SKM-1 treated with dmso at 0.1 percent for 144 hours (cell line): ENCODE results near the gene INSRR.
A peak's percentile ranks its signal among the peaks of the same experiment; 100 is the strongest.

Experiments used
- DNase-seq: peaks from one replicate; lab custom pipeline; 2025; ENCODE audit not compliant: unreplicated experiment; lab: John Stamatoyannopoulos, UW

INSRR gene

DNA sequence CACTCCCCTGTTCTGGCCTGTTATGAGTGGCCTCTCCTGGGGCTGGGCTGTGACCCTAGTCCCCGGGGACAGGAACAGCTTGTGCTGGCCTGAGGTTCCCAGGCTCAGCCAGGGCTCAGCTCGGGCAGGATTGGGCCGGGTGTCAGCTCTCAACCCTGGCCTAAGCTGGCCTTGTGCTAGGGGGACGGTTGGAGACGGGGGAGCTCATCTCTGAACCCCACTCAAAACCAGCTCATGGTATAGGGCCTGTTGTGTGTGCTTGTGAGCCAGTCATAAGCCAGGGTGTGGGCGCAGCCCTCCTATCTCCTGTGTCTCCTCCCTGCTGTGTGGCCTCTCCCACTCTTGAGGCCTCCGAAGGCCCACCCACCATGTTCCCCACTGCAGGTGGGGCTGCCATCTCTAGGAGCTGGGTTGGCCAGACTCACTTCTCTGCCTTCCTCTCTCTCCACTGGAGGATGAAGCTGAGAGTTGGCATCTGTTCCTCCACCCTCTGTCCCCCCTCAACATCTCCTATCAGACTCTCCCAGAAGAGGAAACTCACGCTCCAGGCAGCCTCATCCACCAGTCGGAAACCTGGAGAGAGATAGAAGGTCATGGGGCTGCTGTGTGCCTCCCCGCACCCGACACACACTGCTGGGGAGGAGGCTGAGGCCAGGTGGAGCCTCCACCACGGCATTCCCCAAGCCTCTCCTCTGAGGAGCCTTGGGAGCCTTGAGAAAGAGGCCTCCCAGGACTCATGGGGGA lies 36.0 kb upstream of the INSRR start:
- DNase-seq, result no peak

DNA sequence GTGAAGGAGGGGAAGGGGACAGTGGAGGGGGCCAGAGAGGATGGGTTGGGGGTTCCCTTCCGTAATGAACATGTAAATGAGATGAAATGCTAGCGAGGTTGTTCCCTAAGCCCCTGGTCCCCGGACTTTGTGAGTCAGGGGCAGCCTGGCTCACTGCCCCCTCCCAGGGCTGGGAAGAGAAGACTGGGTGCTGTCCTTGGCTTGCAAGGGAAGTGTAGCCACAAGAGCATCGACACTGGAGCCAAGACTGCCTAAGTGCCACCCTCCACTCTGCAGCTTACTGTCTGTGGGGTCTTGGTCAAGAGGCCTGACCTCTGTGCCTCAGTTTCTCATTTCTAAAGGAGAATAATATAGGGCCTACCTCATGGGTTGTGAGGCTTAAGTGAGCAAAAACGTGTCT lies 35.1 kb upstream of the INSRR start:
- DNase-seq, result no peak

DNA sequence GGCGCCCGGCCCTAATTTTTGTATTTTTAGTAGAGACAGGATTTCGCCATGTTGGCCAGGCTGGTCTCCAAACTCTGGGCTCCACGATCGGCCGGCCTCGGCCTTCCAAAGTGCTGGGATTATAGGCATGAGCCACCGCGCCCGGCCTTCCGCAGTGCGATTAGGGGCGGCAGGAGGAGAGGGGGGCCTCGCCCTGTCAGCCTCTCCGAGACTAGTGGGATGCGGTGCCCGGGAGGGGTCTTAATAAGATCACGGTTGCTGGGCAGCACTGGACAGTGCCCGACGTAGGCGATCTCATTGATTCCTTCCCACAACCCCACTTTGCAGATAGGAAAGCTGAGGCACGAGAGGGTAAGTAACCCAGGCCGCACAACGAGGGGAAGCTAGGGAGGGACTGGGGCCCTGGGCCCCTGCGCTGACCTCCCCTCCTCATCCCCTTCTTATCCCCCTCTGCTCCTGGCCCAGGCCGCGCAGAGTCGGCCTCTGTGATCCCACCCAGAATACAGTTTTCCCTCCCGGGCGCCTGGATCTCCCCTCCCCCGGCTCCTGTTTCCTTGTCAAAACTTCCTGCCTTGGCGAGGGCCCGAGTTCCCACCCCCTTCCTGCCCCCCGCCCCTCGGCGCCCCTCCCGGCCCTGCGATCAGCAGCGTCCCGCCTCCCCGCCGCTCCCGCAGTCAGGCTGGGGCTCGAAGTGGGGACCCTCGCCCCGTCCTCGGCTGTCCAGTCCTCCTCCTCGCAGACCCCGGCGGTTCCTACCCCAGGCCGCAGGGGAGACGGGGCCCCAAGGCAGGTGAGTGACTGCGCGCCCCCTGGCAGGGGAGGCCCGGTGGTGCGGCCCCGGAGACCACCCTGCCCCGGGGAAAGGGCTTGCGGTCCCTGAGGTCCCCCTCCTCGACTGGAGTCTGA lies 34.4 kb upstream of the INSRR start, which contains the start of gene PEAR1:
Gene PEAR1 (plus strand): TSS at position 671 of the 906 bp plus-strand sequence. CDS start 10,209 bp downstream, outside the sequence.
- no peak for DNase-seq

DNA sequence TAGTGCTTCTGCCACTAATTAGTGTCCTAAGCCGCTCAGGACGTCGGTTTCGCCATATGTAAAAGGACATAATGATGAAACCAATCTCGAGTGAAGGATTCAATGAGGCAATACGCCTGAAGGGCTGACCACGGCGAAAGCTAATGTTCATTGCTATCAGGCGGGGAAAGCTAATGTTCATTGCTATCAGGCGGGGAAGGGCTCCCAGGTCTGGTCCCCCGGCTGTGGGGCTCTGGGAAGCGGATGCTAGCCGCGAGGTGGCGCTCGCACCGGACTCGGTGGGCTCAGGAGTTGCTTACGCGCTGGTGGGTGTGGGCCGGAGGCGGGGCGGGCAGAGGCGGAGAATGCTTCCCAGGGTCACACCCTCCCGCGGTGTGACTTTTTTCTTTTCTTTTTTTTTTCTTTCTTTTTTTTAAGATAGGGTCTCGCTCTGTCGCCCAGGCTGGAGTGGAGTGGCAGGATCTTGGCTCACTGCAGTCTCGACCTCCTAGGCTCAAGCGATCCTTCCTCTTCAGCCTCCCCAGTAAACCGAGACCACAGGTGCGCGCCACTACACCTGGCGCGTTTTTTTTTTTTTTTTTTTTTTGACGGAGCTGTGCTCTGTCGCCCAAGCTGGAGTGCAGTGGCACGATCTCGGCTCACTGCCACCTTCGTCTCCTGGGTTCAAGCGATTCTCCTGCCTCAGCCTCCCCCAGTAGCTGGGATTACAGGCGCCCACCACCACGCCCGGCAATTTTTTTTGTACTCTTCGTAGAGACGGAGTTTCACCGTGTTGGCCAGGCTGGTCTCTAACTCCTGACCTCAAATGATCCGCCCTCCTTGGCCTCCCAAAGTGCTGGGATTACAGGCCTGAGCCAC lies 33.5 kb upstream of the INSRR start:
- DNase-seq, result peak; percentile 84

DNA sequence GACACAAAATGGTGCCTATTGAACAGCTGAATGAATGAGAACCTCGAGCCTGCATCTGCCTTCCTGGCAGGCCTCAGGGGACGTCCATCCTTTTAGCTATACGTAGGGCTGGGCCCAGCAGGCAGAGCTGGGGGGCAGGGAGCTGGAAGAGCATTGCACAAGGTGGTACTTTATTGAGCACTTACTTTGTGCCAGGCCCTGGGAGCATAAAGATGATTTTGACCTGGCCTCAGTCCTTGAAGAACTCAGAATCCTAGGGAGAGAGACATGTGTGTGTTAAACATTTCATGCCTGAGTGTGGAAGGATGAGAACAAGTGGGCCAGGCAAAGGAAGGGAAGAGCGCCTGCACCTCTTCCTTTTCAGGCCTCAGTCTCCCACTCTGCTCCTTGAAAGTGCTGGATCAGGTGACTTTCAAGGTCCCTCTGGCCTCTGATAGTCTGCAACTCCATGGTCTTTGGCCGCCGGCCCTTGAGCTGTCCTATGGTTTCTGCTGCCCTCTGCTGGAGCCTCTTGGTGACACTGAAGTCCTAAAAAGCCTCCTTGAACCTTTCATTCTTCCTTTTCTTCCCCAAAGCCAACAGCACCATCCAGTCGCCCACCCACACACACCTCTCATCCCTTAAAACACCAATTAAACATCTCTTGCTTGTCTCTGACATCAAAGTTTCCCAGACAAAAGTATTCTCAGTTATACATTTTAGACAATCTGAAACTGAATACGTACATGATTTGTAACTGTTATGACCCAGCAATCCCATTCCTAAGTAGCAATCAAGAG lies 31.1 kb upstream of the INSRR start:
- peak; percentile 86 for DNase-seq

DNA sequence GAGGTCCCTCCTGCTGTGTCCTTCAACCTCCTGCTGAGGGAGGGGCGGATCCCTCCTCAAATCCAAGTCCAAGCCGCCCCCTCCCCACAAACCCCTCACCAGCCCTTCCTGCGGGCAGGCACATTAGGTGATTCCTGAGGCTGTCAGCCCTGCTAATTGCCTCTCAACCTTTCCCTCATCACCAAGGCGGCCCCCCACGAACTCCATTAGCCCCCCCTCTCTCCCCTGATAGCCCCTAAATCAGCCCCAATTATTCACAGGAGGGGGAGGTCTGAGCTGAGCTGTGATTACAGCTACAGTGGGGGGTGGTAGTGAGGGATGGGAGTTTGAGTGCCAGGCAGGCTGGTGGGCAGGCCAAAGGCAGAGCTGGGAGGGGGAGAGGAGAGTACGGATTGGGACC lies 28.8 kb upstream of the INSRR start:
- no peak for DNase-seq

DNA sequence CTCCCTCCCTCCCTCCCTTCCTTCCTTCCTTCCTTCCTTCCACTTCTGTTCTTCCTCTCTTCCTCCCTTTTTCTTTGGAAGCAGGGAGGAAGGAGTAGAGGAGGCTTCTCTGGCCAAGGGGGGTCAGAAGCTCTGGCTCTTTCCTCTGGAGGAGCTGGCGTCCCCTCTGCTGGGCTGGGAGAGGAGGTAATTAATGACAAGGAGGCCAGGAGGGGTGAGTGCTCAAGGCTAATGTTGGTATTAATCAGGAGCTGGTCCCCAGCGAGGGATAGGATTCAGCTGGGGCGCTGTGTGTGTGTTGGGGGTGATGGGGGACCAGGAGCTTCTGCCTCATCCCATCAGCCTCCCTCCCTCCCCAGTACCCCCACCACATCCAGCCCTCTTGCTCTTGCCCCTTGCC lies 28.4 kb upstream of the INSRR start:
- DNase-seq, result no peak

DNA sequence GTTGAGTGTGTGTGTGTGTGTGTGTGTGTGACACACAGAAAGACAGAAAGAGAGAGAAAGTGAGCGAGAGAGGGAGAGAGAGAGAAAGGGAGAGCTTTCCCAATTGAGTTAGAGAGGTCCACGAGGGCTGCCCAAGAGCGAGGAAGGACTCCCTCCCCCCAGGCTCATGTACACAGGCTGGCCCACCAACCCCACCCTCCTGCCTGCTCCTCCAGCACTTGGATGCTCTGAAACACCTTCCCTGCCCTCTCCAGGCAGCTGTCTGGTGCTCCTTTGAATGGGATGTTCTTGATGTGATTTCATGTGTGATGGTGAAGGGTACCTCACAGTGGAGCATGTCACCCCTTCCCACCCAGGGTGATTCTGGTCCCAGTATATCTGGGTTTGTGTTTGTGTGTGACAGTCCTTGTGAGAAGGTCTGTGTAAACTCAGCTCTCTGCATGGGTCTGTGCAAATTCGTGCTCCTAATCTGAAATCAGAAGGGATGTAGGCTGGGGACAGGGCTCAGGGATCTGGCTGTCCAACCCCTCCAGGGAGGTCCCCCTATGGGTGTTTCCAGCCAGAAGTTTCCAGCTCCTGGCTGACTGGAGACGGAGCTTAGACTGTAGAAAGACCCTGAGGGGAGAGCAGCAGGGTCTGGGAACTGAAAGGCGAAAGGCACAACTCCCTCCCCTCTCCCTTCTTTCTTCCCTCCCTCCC lies 27.8 kb upstream of the INSRR start:
- DNase-seq, result no peak

DNA sequence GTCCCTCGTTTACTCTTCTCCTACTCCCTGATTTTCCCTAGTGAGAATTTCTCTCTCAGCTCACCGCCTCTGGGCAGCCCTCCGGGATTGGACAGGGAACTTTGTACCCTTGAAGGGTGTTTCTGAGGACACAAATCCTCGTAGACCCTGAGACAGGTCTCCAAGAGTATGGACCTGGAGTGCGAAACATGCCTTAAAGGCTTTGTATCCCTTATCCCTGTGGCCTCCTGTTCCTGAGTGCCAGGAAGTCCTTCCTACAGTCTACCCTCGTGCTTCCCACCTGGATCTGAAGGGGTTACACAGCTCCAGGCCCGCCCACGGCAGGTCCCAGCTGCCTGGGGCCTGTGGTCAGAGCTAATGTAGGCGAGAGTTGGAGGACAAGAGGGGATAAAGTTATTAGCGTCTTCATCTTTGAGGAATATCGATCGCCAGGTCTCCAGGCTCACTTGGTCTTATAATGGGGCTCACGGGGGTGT lies 27.0 kb upstream of the INSRR start:
- no peak for DNase-seq

DNA sequence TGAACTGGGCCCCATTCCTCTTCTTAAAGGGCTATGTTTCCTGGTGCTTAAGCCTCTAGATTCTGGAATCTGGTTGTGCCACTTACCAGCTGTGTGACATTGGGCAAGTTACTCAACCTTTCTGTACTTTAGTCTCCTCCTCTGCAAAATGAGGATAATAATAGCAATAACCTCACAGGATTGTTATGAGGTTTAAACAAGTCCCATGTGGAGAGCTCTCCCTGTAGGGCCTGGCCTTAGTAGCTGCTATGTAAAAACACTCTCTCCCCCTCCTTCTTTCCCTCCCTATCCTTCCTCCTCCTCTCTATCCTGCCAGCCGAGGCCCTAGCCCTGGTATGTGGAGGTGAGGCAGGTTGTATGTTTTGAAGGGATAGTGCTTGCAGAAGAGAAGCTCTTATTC lies 26.4 kb upstream of the INSRR start:
- no peak for DNase-seq

DNA sequence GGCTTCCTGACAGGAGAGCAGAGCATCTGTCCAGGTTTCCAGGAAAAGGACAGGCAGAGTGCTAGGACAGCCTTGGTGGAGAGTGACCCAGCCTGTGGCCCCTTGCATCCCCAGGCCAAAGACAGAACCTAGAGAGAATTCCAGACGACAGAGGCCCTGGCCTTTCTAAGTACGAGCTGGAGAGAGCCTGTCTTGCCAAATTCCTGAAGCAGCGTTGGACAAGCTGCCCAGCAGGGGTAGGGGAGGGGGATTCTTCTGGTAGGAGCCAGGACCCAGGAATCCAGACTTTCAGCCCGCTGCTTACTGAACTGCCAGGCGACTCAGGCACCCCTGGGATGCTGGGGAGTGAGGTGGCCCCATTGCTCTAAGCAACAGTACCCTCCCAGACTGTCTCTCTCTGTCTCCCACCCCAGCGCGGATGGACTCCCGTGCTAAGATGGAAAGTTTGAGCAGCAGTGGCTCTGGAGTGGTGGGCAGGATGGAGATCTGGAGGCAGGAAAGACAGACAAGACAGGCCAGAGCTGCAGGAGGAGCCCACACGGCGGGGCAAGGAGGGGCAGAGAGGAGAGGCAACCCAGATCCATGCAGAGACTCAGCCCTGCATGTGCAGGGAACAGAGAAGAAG lies 25.8 kb upstream of the INSRR start:
- DNase-seq, result no peak

DNA sequence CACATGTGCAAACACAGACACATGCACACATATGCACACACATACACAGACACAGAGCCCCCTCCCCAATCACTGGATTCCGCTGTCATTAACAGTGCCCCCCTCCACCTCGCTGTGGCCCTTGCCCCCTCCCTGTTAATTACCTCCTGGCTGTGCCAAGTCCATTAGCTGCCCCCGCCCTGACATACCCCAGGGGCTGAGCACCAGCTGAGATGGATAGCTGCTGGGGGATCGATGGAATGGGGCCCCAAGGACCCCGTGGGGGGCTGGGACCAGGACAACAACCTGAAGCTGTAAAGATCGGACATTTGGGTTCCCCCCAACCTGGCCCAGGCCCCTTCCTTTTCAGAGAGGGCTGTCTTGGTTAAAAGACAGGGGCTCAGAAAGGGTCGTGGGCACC lies 25.0 kb upstream of the INSRR start:
- no peak for DNase-seq

DNA sequence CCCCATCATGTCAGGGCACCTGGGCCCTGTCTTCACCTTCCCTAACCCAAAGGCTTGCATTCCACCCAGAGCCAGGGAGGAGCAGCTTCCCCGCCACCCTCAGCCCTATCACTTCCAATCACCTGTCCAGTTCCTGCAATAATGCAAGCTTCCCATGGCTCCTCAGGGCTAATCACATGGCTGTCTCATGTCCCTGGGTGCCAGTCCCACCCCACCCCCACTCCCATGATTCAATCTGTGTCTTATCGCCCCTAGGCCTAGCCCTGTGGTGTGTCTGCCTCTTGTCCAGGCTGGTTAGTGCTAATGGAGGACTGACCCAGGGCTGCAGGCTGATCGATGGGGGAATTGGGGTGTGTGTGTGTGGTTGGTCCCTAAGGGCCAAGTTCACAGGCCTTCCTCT lies 23.6 kb upstream of the INSRR start:
- no peak for DNase-seq

DNA sequence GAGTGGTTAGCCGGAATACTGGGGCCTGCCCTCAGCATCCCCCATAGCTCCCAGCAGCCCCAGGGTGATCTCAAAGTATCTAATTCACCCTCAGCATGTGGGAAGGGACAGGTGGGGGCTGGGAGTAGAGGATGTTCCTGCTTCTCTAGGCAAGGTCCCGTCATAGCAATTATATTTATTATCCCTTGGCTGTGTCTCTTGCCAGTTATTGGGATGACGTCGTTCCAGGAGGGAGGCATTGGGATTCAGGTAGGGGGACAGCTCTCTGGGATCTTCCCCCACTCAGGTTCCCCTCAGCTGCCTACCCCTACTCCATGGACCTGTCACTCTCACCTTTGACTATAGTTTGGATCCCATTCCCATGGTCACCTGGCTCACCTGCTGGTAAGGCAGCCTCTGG lies 22.7 kb upstream of the INSRR start:
- no peak for DNase-seq

DNA sequence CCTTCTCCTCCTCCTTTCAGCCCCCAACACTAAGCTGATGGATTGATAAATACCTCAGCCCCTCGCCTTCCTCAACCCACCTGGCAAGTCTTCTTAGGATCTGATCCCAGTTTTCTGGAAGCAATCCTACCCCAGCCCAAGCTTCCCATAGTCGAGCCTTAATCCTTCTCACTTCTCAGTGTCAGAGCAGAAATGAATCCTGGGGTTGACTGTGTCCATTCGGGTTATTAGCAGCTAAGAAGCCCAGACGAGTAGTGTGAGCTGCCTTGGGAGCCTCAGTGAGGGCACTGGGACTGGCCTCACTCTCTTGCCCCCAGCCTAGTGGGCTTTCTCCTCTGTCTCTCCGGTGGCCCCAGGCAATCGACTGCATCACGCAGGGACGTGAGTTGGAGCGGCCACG lies 22.2 kb upstream of the INSRR start:
- no peak for DNase-seq

DNA sequence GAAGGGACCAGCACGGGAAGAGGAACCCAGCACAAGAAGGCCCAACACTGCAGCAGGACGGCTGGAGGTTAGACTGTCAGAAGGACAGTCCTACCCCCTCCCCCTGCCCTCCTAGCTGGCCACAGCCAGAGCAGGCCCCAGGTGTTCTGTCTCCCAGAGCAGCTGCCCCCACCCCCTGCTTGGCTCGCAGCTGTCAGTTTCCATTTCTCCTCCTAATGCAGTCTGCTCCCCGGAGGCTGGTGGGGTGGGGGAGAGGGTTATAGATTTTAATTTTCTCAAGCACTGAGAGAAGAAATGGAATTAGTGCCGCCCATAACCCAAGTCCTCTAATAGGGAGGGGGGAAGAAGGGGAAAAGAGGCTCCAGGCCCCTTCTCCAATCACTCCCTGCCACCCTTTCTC lies 21.6 kb upstream of the INSRR start:
- DNase-seq, result no peak

DNA sequence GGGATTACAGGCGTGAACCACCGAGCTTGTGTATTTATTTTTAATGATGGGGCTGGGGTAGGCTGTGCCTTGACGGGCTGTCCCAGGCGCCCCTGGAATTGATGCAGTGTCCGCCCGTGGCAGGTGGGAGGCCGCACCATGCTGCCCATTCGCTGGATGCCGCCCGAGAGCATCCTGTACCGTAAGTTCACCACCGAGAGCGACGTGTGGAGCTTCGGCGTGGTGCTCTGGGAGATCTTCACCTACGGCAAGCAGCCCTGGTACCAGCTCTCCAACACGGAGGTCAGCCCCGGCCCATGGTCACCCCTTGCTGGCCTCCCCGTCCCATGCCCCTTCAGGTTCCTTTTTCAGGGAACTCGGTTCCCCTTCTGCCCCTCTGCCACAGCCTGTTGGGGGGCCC lies 21.0 kb upstream of the INSRR start:
- no peak for DNase-seq

DNA sequence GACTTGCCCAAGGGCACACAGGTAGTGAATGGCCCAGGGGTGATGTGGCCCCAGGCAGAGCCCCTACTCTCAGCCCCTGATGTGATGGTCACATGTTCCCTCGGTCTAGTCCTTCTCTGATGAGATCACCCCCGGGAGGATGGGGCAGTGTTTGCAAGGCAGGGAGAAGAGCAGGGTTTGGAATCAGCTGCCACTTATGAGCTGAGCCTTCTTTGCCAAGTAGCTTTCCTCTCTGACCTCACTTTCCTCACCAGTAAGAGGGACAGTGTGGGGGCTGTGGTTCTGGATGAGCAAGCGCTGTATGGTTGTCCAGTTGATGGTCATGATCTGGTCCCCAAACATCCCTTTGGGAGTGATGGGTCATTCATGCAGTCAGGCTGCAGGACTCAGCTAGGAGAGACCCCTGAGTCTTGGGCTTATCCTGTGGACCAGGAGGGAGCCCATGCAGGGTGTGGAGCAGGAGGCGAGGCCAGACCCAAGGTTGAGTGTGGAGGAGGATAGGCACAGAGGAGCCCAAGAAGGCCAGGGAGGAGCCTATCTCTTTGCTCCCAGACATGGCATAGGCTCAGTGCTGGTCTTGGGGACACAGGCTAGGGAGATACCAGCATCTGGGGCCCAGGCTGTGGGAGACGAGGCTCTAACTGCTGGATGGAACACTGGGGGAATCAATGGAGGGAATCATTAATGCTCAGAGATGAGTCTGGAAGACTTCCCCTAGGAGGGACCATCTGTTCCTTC lies 18.7 kb upstream of the INSRR start:
- DNase-seq, result no peak

DNA sequence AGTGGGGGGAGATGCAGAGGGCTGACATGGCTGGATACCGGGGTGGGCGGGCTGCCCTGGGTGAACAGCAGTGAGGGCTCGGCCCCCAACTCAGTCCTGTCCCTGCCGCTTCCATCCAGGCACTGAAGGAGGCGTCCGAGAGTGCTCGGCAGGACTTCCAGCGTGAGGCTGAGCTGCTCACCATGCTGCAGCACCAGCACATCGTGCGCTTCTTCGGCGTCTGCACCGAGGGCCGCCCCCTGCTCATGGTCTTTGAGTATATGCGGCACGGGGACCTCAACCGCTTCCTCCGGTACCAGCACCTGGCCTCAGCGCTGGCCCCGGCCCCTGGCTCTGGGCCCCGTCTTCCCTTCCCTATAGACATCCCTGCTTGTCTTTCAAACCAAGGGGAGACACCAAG lies 17.4 kb upstream of the INSRR start:
- no peak for DNase-seq
